Fibroblast of mammary gland (primary cell): ENCODE results near the gene ABCG5.

ENCODE experiments used
- DNase-seq: peaks from one replicate; pipeline ENCODE4 v3.0.0-alpha.2; 2010; ENCODE audit warnings: low read depth
- H3K4me3 ChIP-seq: 2 replicates; pipeline ENCODE4 v1.5.1; 2011; ENCODE audit warnings: low read depth, mild to moderate bottlenecking, low read length, moderate library complexity; ENCODE audit not compliant: control insufficient read depth
- CTCF ChIP-seq: conservative IDR thresholded peaks from 2 replicates; pipeline ENCODE4 v1.5.1; 2011; ENCODE audit warnings: low read depth, low read length, inconsistent platforms; ENCODE audit not compliant: control insufficient read depth, insufficient read depth

ABCG5 gene

GRCh38 chr2:43854671-43855070 is 16.0 kb upstream of the ABCG5 start:
- no peak for TF ChIP-seq CTCF
- no peak for DNase-seq
- H3K4me3 ChIP-seq = no peak overlapping the region

GRCh38 chr2:43853141-43854081 is 14.8 kb upstream of the ABCG5 start:
- DNase-seq = no peak
- no peak for TF ChIP-seq CTCF
- H3K4me3 ChIP-seq = no peak overlapping the region

DNA sequence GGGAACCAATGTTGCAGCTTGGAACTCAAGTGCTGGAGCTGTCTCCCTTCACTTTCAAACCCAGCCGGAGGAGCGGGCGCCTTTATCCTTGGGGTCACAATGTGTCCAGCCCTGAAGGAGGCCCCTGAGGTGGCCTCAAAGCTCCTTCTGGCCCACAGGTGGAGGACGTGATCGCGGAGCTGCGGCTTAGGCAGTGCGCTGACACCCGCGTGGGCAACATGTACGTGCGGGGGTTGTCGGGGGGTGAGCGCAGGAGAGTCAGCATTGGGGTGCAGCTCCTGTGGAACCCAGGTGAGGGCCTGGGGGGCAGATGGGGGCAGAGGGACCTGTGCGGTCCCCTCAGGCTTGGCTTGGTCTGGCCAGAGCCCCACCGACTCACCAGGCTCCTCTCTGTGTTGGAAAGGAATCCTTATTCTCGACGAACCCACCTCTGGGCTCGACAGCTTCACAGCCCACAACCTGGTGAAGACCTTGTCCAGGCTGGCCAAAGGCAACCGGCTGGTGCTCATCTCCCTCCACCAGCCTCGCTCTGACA is 13.6 kb upstream of the ABCG5 start:
- no peak for DNase-seq
- no peak overlapping the region for H3K4me3 ChIP-seq
- TF ChIP-seq CTCF = no peak

DNA sequence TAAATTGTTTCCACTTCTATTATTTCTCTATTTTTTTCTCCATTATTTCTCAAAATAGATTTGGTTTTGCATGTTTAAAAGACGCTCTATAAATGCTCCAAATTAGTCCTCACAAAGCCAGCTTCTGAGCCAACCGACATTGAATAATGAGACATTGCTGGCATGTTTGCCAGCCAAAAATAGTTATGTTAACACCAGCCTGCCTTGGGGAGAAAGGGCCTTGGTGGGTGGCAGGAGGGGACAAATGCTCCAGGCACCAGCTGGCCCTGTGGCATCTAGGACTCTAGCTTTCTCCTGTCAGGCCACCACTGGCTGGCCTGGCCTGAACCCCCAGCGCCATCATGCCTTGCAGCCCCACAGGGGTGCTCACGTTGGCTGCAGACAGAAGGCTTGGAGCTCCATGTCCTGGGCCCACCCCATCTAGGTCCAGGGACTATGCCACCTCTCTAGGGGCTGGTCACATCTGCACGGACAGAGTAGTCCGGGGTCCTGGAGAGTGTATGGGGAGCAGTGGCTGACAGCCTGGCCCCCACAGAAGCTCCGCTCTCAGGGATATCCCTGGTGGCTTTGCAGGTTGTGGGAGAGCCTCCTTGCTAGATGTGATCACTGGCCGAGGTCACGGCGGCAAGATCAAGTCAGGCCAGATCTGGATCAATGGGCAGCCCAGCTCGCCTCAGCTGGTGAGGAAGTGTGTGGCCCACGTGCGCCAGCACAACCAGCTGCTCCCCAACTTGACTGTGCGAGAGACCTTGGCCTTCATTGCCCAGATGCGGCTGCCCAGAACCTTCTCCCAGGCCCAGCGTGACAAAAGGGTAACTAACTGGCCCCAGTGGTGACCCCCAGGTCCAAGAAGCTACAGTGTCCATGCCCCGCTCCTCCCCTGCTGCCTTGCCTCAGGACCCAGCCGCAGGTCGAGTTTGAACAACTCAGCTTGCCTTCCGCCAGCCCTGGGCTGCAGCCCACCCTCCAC is 12.7 kb upstream of the ABCG5 start:
- DNase-seq = no peak
- H3K4me3 ChIP-seq = no peak overlapping the region

GRCh38 chr2:43848214-43848613 is 9.6 kb upstream of the ABCG5 start:
- DNase-seq = no peak
- no peak for TF ChIP-seq CTCF
- no peak overlapping the region for H3K4me3 ChIP-seq

More for the DNA sequence above, 12.7 kb upstream of the ABCG5 start:
- TF ChIP-seq CTCF = no peak

GRCh38 chr2:43846140-43846793 is 7.6 kb upstream of the ABCG5 start:
- DNase-seq = no peak
- TF ChIP-seq CTCF = no peak
- no peak overlapping the region for H3K4me3 ChIP-seq
